GM18858 (cell line): Measurements from ENCODE around the gene RAVER1.

Experiments used
- ATAC-seq: cut with Tn5 transposase; IDR thresholded peaks from one replicate; pipeline ENCODE4 v1.9.1; 2021; ENCODE audit not compliant: unreplicated experiment

RAVER1 gene

GRCh38 chr19:10318807-10319682, 14.3 kb downstream of the RAVER1 start:
- no peak for ATAC-seq

GRCh38 chr19:10317857-10318462, 15.4 kb downstream of the RAVER1 start:
- no peak for ATAC-seq

- ATAC-seq: no peak
Measured at GRCh38 chr19:10317045-10317856, 16.1 kb downstream of the RAVER1 start.

- ATAC-seq: no peak
Measured at GRCh38 chr19:10316229-10317044, 16.9 kb downstream of the RAVER1 start.

- ATAC-seq: no peak
Measured at GRCh38 chr19:10315335-10316214, 17.8 kb downstream of the RAVER1 start, which contains the start of gene FDX2. Gene FDX2 (minus strand): TSS chr19:10316015. CDS start chr19:10315996, 19 bp downstream.

GRCh38 chr19:10309423-10309822, 23.9 kb downstream of the RAVER1 start, which contains the start of gene ZGLP1:
Gene ZGLP1 (minus strand): TSS chr19:10309815.
- no peak for ATAC-seq

GRCh38 chr19:10306327-10306726, 27.0 kb downstream of the RAVER1 start:
- no peak for ATAC-seq

- ATAC-seq: no peak
Measured at GRCh38 chr19:10305139-10305806, 28.1 kb downstream of the RAVER1 start.

GRCh38 chr19:10299545-10300458, 33.5 kb downstream of the RAVER1 start:
- ATAC-seq: no peak

GRCh38 chr19:10295847-10296591, 37.3 kb downstream of the RAVER1 start:
- ATAC-seq: no peak

- no peak for ATAC-seq
Measured at GRCh38 chr19:10295305-10295846, 38.0 kb downstream of the RAVER1 start.

- ATAC-seq: no peak
Measured at GRCh38 chr19:10294368-10294697, 39.0 kb downstream of the RAVER1 start.

GRCh38 chr19:10293637-10294367, 39.5 kb downstream of the RAVER1 start:
- ATAC-seq: no peak

GRCh38 chr19:10292789-10293636, 40.3 kb downstream of the RAVER1 start:
- ATAC-seq: no peak

- no peak for ATAC-seq
Measured at GRCh38 chr19:10292206-10292788, 41.0 kb downstream of the RAVER1 start.
